Fibroblast of villous mesenchyme (primary cell): ENCODE data around the gene GIPC2. TPM values are rescaled to one million over a fixed set of nuclear protein-coding genes. Genes with fewer than 3 reads are reported as not detected.

ENCODE experiments used
- DNase-seq: peaks from one replicate; pipeline ENCODE4 v3.0.0-alpha.2; 2010; ENCODE audit warnings: low read depth
- H3K4me3 ChIP-seq: 2 replicates; pipeline ENCODE4 v1.5.1; 2011; ENCODE audit warnings: low read depth, mild to moderate bottlenecking, low read length
- total RNA-seq: library from RNA; depleted of rRNA; stranded (reverse); fragments of >200 nt; gene quantifications from 2 replicates; pipeline ENCODE4 v1.2.3, GENCODE V29; 2012
- TF ChIP-seq, protein P1 (sequence below): IDR thresholded peaks from 2 replicates; pipeline ENCODE4 v1.5.1; 2012; ENCODE audit warnings: low read depth, mild to moderate bottlenecking, low read length; ENCODE audit not compliant: insufficient read depth

Gene GIPC2
- total RNA-seq, 1 donor, result 0.43 TPM

DNA sequence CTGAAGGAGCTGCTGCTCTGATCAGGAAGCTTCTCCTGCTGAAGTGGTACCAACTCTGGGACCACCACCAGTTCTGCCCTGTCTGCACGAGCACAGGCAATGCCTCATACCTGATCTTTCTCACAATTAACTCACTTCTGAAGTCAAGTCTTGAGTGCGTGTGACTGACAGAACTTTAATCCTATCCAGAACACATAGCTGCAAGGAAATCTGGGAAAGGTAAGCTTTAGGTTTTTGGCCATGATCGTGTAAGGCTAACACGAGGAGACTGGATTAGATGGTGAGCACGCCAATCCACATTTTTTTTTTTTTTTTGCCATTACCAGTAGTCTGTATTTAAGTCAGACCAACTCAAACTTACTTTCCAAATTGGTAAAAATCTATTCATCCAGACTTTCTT is 101.3 kb downstream of the GIPC2 start:
- TF ChIP-seq, protein P1, sequence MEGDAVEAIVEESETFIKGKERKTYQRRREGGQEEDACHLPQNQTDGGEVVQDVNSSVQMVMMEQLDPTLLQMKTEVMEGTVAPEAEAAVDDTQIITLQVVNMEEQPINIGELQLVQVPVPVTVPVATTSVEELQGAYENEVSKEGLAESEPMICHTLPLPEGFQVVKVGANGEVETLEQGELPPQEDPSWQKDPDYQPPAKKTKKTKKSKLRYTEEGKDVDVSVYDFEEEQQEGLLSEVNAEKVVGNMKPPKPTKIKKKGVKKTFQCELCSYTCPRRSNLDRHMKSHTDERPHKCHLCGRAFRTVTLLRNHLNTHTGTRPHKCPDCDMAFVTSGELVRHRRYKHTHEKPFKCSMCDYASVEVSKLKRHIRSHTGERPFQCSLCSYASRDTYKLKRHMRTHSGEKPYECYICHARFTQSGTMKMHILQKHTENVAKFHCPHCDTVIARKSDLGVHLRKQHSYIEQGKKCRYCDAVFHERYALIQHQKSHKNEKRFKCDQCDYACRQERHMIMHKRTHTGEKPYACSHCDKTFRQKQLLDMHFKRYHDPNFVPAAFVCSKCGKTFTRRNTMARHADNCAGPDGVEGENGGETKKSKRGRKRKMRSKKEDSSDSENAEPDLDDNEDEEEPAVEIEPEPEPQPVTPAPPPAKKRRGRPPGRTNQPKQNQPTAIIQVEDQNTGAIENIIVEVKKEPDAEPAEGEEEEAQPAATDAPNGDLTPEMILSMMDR, result no peak
- no peak overlapping the region for H3K4me3 ChIP-seq
- no peak for DNase-seq

- TF ChIP-seq, protein P1, result no peak
- H3K4me3 ChIP-seq, result no peak overlapping the region
- DNase-seq, result no peak
Observed at GRCh38 chr1:78153092-78153736, 107.4 kb downstream of the GIPC2 start.

GRCh38 chr1:78155121-78155520 is 109.4 kb downstream of the GIPC2 start:
- TF ChIP-seq, protein P1, result no peak
- no peak overlapping the region for H3K4me3 ChIP-seq
- DNase-seq, result no peak

GRCh38 chr1:78156805-78157521 is 111.2 kb downstream of the GIPC2 start:
- H3K4me3 ChIP-seq, result no peak overlapping the region
- peak; percentile 95 for DNase-seq
- TF ChIP-seq, protein P1, result no peak

- no peak overlapping the region for H3K4me3 ChIP-seq
- DNase-seq, result no peak
Observed at GRCh38 chr1:78165816-78166215, 120.0 kb downstream of the GIPC2 start.

DNA sequence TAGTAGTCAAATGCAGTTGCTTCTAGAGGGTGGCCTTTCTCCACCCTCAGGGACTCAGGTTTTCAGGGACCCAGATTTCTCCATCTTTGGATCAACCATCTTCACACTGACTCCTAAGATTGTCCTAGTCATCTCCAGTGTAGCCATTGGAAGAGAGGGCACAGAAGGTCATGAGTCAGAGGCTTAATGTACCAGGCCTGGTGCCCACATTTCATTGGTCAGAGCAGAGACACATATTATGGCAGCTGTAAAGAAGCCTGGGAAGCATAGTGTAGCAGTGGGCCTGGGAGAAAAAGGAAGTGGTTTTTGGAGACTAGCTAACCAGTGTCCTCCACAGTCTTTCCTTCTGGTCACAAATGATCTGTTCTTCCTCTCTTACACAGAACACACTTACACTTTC is 122.5 kb downstream of the GIPC2 start:
- DNase-seq, result no peak
- TF ChIP-seq, protein P1, result no peak

More at GRCh38 chr1:78165816-78166215, 120.0 kb downstream of the GIPC2 start:
- TF ChIP-seq, protein P1, result no peak

More for the DNA sequence above, 122.5 kb downstream of the GIPC2 start:
- H3K4me3 ChIP-seq, result no peak overlapping the region
